Endodermal cell (in vitro differentiated cells): ENCODE data around the gene APBB1IP. TPM values are rescaled to one million over a fixed set of nuclear protein-coding genes. Genes with fewer than 3 reads are reported as not detected.

Experiments
- DNase-seq: peaks from one replicate; pipeline ENCODE4 v3.0.0-alpha.2; 2017
- H3K27ac ChIP-seq: 2 replicates; pipeline ENCODE4 v1.5.1; 2013; ENCODE audit warnings: mild to moderate bottlenecking, low read depth, low read length, moderate library complexity
- H3K27me3 ChIP-seq: 2 replicates; pipeline ENCODE4 v1.6.1; 2013; ENCODE audit warnings: mild to moderate bottlenecking, low read length, moderate library complexity; ENCODE audit not compliant: insufficient read depth, control insufficient read depth, poor library complexity, severe bottlenecking
- H3K36me3 ChIP-seq: 2 replicates; pipeline ENCODE4 v1.7.0; 2013; ENCODE audit warnings: mild to moderate bottlenecking, low read length, moderate library complexity; ENCODE audit not compliant: control insufficient read depth, insufficient read depth
- H3K4me1 ChIP-seq: one replicate; pipeline ENCODE4 v1.7.0; 2013; ENCODE audit warnings: low read length; ENCODE audit not compliant: control insufficient read depth, insufficient read depth
- H3K4me3 ChIP-seq: 2 replicates; pipeline ENCODE4 v1.5.1; 2013; ENCODE audit warnings: mild to moderate bottlenecking, low read length, moderate library complexity
- H3K9ac ChIP-seq: 2 replicates; pipeline ENCODE4 v1.6.1; 2013; ENCODE audit warnings: mild to moderate bottlenecking, low read length, moderate library complexity; ENCODE audit not compliant: poor library complexity, severe bottlenecking; ENCODE audit errors: extremely low read depth
- H3K9me3 ChIP-seq: 2 replicates; pipeline ENCODE4 v1.6.1; 2013; ENCODE audit warnings: mild to moderate bottlenecking, low read length, moderate library complexity; ENCODE audit not compliant: control insufficient read depth
- H3K27ac Mint-ChIP-seq: 2 replicates; pipeline ENCODE4 v1.8.0; 2020; ENCODE audit warnings: mixed read lengths
- H3K27me3 Mint-ChIP-seq: 2 replicates; pipeline ENCODE4 v1.8.0; 2021; ENCODE audit warnings: mild to moderate bottlenecking, mixed read lengths; ENCODE audit not compliant: insufficient read depth
- H3K36me3 Mint-ChIP-seq: 2 replicates; pipeline ENCODE4 v1.8.0; 2020; ENCODE audit warnings: low read depth, mixed read lengths
- H3K4me1 Mint-ChIP-seq: 2 replicates; pipeline ENCODE4 v1.8.0; 2020; ENCODE audit warnings: mixed read lengths
- H3K4me3 Mint-ChIP-seq: 2 replicates; pipeline ENCODE4 v1.8.0; 2020; ENCODE audit warnings: mild to moderate bottlenecking, moderate library complexity, mixed read lengths
- H3K9me3 Mint-ChIP-seq: 2 replicates; pipeline ENCODE4 v1.8.0; 2020; ENCODE audit warnings: mild to moderate bottlenecking, mixed read lengths
- CTCF ChIP-seq: fragments of 200-600 bp; sonication (generic); conservative IDR thresholded peaks from 2 replicates; pipeline ENCODE4 v1.5.0; 2021; ENCODE audit warnings: antibody characterized with exemption, mild to moderate bottlenecking
- WGBS, 2 experiments: methylation state at CpG; one replicate each; pipeline versions ENCODE4 v1.1.5 to v1.1.7; 2013; ENCODE audit warnings: missing lambda C conversion rate in 2 of 2, mixed read lengths in 1 of 2; ENCODE audit not compliant: insufficient coverage in 1 of 2, insufficient read length in 1 of 2; 5-methylcytosine and 5-hydroxymethylcytosine counted together
- total RNA-seq, 2 donors: library from RNA; stranded (reverse); fragmentation: NEBNext Ultra II Directional in 1 of 2; extraction: Animal tissue kit (Norgen Biotek cat#: 25700) in 1 of 2; gene quantifications; 2 replicates in 1 of 2; 3 replicates in 1 of 2; pipeline ENCODE4 v1.2.1, GENCODE V29; 2021

Gene APBB1IP
- total RNA-seq, 2 donors from 2014 or later: 0.24 TPM

- Mint-ChIP-seq H3K9me3 (no peaks in the 10 kb centered on the region), H3K27me3 (peaks cover 1% of the 10 kb centered on the region), H3K27ac (no peak overlapping the region), H3K4me3 (no peak overlapping the region), H3K36me3 (no peaks in the 10 kb centered on the region), H3K4me1 (no peaks in the 10 kb centered on the region)
- no peak for TF ChIP-seq CTCF
- no peaks in the 10 kb centered on the region for H3K9me3 ChIP-seq
- H3K4me1 ChIP-seq: no peaks in the 10 kb centered on the region
- no peaks in the 10 kb centered on the region for H3K36me3 ChIP-seq
- no peak overlapping the region for H3K9ac ChIP-seq
- no peak for DNase-seq
- H3K27ac ChIP-seq: no peak overlapping the region
- H3K27me3 ChIP-seq: no peaks in the 10 kb centered on the region
- no peak overlapping the region for H3K4me3 ChIP-seq
- WGBS, 2 experiments: 86 to 95% methylated on average over 2 to 3 of the region's 3 CpGs
Observed at GRCh38 chr10:26423722-26424121, 14.4 kb upstream of the APBB1IP start.

GRCh38 chr10:26430641-26431163 lies 7.4 kb upstream of the APBB1IP start:
- H3K9me3 Mint-ChIP-seq: no peaks in the 10 kb centered on the region
- Histone ChIP-seq H3K9ac (no peak overlapping the region), H3K9me3 (no peaks in the 10 kb centered on the region), H3K27me3 (no peaks in the 10 kb centered on the region), H3K4me1 (no peaks in the 10 kb centered on the region), H3K4me3 (no peak overlapping the region), H3K36me3 (no peaks in the 10 kb centered on the region), H3K27ac (no peak overlapping the region)
- H3K27ac Mint-ChIP-seq: no peak overlapping the region
- H3K4me1 Mint-ChIP-seq: no peaks in the 10 kb centered on the region
- no peak overlapping the region for H3K4me3 Mint-ChIP-seq
- H3K27me3 Mint-ChIP-seq: peaks cover 5% of the 10 kb centered on the region
- no peak for TF ChIP-seq CTCF
- no peak for DNase-seq
- 93% methylated on average over 4 of the region's 4 CpGs for WGBS, 2 experiments
- no peaks in the 10 kb centered on the region for H3K36me3 Mint-ChIP-seq

GRCh38 chr10:26432938-26433337 lies 5.2 kb upstream of the APBB1IP start:
- Histone ChIP-seq H3K4me1 (no peaks in the 10 kb centered on the region), H3K9me3 (no peaks in the 10 kb centered on the region), H3K4me3 (no peak overlapping the region), H3K27ac (no peak overlapping the region), H3K27me3 (peaks cover 7% of the 10 kb centered on the region), H3K9ac (no peak overlapping the region), H3K36me3 (no peaks in the 10 kb centered on the region)
- H3K9me3 Mint-ChIP-seq: no peaks in the 10 kb centered on the region
- H3K27me3 Mint-ChIP-seq: peaks cover 20% of the 10 kb centered on the region
- WGBS, 2 experiments: 71 to 100% methylated on average over 1 of the region's 1 CpG
- no peaks in the 10 kb centered on the region for H3K36me3 Mint-ChIP-seq
- H3K4me1 Mint-ChIP-seq: no peaks in the 10 kb centered on the region
- no peak for DNase-seq
- no peak overlapping the region for H3K4me3 Mint-ChIP-seq
- TF ChIP-seq CTCF: no peak
- H3K27ac Mint-ChIP-seq: no peak overlapping the region
